T-helper 1 cell (primary cell): ENCODE results near the gene C5.
"Not testable (repeated sequence)": the region's sequence is repeated elsewhere in the genome, so short reads cannot be mapped to it uniquely, and the experiment has no call there.

Experiments used
- DNase-seq, 5 donors: peaks; one replicate each; pipeline ENCODE4 v3.0.0-alpha.2; 2012 to 2020

The C5 gene

GRCh38 chr9:121048175-121048574, 1.9 kb downstream of the C5 start:
- DNase-seq: no peak

DNA sequence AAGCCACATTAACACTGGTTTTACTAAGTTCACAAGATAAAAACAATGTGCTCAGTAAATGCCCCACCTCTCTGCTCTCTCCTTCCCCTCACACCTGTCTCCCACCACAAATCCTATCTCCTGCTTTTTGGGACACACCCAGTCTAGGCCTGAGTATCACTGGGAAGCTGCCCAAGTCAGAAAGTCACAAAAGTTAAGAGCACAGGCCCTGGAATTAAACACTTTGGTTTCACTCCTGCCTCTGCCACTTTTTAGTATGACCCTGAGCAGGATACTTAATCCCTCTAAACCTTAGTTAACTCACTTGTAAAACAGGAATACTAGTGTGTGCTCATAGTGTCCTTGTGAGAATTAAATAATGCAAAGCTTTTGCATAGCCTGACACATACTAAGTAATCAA, 11.3 kb downstream of the C5 start:
- no peak for DNase-seq

- no peak for DNase-seq
These were observed 11.7 kb downstream of the C5 start for GRCh38 chr9:121038362-121038761.

GRCh38 chr9:121035717-121036116, 14.4 kb downstream of the C5 start:
- not testable (repeated sequence) for DNase-seq

DNA sequence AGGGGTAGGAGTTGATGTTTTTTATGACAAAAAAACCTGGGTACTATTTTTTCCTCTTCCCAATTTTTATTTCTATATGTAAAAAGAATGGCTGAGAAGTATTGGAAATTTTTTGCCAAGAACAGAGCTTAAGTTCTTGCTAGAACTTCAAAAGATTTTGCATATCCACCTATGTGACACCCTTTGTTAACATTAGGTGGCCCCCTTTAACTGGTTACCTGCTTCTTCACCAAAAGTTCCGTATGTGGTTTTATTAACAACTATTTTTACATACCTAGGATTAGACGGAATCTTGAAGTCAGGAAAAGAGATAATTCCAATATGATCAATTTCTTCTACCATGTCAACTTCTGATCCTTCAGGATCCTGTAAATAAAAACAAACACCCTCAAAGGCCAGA, 15.5 kb downstream of the C5 start:
- no peak for DNase-seq

GRCh38 chr9:121029469-121029868, 20.6 kb downstream of the C5 start:
- no peak for DNase-seq

DNA sequence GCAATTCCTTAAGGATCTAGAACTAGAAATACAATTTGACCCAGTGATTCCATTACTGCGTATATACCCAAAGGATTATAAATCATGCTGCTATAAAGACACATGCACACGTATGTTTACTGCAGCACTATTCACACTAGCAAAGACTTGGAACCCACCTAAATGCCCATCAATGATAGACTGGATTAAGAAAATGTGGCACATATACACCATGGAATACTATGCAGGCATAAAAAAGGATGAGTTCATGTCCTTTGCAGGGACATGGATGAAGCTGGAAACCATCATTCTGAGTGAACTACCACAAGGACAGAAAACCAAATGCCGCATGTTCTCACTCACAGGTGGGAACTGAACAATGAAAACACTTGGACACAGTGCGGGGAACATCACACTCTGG, 21.8 kb downstream of the C5 start:
- not testable (repeated sequence) for DNase-seq

DNA sequence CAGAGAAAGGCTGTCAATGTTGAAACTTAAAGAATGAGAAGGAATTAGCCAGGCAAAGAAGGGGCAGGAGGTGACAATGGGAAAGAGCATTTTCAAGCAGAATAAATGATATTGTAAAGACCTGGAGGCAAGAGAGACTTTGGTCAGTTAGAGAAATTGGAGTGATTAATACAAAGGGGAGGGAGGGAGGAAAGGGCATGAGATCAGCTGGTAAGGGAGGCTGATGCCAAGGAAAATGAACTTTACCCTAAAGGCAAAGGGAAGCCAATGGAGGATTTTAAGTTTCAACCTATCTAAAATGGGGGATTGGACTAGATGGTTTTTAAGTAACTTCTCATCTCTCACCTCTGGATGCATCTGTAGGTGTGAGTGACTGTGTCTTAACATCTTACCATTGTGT, 23.3 kb downstream of the C5 start:
- no peak for DNase-seq

DNA sequence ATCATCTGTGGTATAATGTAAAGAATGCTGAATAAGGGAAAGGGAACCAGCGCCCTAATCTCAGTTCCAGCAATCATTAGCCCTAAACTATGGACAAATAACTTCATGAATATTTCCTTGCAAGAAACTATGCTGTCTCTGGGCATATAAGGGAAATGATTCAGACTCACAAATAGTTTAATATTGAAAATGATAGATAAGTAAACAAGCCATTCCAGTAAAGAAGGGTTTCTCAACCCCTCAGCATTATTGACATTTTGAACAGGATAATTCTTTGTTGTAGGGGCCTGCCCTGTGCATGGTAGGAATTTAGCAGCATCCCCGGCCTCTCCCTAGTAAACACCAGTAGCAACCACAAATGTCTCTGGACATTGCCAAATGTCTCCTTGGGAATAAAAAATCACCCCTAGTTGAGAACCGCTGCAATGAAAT, 23.8 kb downstream of the C5 start:
- no peak for DNase-seq

DNA sequence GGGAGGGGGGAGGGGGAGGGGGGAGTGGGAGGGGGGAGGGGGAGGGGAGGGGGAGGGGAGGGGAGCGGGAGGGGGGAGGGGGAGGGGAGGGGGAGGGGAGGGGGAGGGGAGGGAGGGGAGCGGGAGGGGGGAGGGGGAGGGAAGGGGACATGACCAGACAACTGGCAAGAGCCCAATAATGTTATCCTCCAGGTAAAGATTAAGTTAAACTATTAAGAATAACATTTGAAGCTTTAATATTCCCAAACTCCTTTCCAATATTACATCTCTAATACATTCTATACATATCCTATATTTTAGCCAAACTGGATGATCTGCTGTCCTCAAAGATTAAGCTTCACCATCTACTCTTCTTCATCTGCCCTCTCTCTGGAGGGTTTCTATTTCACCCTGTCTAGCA, 25.8 kb downstream of the C5 start:
- no peak for DNase-seq

GRCh38 chr9:121023064-121023463, 27.0 kb downstream of the C5 start:
- no peak for DNase-seq

GRCh38 chr9:121021301-121021700, 28.8 kb downstream of the C5 start:
- no peak for DNase-seq

DNA sequence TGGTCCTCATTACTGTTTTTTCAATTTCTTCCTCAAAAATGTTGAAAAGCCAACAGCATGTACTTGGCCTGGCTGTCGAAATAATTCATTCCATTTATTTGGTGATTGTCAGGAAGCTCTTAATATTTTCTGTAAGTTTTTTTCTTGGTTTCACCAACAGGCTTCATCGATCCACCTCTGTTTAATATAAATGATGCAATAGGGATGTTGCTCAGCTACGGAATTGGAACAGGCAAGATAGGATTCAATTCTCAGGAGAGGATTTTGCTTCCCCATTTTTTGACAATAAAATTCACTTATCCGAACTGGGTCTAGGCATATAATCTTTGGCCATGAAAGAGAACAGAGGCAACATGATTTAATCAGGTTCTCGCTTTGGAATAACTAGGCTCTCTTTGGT, 30.8 kb downstream of the C5 start:
- DNase-seq: no peak

DNA sequence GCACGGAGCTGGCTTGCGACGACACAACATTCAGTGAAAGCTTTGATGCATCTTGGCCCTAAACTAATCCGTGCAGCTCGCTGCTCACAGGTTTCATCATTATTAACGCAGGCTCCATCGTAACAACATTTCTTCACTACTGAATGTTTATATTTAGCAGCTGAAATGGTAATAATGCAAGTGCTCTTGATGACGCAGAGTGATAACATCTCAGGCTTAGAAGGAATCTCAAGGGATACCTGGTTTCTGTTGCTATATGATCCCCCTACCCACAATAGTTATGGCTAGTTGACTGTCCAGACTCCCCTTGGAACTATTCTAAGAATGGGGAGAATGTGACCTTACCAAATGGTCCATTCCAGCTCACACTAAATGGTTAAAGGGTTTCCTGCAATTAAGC, 36.2 kb downstream of the C5 start:
- no peak for DNase-seq

DNA sequence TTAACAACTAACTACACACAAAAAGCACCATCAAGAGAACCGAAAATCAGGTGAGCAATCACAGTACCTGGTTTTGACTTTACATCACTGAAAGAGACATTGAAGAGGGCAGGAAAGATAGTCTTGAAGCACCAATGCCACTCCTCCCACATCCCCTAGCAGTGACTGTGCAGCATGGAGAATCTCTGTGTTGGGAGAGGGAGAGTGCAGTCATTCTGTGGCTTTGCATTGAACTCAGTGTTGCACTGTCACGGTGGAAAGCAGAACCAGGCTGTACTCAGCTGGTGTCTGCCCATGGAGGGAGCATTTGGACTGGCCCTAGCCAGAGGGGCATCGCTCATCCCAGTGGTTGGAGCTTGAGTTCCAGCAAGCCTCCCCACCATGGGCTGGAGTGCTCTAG, 40.4 kb downstream of the C5 start:
- no peak for DNase-seq

DNA sequence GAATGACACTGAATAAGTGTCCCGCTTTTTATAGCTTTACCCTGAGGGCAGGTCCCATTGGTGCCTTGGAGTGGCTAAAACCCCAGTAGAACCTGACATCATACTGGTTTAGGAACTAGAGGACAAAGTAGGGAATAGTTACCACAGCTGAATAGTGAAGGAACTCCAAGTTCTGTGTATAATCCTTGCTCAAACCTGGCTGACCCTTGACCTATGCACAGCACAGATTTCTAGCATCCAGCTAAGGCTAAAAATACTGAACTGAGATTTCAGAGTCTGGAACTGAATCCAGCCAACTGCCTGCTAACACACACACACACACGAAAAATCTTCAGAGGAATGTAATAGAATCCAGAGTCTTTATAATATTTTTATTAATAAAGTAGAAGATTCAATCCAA, 50.8 kb downstream of the C5 start:
- no peak for DNase-seq

GRCh38 chr9:120998111-120998510, 52.0 kb downstream of the C5 start:
- no peak for DNase-seq

DNA sequence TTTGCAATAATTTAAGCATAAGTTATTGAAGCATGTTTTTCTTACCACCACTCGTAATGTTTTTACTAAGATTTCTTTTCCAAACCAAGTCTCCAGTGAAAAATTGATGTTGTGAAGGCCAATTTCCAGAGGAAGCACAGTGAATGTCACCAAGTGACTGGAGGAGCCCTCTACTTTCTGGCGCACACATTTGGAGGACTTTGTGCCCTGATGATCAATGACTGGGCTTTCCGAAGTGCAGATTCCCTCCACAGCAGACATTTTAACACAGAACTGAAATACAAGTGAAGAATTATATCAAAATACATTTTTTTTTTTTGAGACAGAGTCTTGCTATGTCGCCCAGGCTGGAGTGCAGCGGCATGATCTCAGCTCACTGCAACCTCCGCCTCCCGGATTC, 52.6 kb downstream of the C5 start:
- DNase-seq: no peak

DNA sequence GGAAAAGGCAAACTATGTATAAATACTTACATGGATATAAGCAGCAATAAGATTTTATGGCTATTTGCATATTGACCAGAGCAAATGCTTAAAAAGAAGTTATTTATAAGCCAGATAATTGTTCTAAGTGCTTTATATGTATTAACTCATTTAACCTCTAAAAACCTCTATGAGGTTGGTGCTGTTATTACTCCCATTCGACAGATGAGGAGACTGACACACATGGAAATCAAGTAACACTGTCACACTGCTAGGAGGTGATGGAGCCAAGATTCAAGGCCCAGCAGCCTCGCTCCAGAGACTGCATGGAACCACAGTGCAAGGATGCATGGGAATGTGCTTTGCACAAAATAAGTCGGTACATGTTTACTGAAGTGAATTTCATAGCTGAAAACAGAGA, 53.7 kb downstream of the C5 start:
- DNase-seq: no peak

GRCh38 chr9:120989065-120989464, 61.0 kb downstream of the C5 start:
- no peak for DNase-seq

DNA sequence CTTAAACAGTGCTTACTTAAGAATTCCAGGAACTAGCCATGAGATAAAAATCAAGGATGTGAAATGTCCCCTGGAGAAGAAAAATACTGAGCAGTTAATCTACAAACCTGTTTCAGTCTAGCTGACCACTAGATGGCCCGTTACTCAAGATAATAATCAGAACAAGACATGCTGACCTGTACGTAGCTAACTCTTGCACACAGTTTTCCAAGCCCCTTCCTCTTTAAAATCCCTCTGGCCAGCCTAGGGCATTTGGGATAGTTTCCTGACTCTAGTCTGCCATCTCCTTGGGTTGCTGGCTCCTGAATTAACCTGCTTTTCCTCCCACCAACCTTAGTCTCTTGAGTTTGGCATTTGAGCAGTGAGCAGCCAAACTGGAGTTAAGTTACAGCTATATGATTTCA, 64.3 kb downstream of the C5 start:
- no peak for DNase-seq

DNA sequence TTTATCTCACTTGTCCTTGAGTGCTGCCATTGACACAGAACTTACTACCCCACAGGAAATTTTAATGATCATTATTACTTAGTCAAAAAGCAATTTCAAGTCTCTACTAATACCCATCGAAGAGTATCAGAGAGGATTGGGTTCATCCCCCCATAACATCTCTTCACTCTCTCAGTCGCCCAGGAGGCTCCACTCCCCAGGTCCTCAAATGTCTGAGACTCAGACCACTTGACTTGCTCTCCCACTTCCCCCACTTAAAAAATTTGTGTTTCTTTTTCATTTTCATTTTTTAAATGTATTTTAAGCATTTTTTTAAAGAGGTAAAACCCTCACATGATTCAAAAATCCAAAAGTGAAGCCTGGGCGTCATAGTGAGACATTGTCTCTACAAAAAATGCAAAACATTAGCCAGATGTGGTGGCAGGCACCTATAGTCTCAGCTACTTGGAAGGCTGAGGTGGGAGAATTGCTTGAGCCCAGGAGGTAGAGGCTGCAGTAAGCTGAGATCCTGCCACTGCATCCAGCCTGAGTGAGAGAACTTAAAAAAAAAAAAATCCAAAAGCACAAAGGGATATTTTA, 66.7 kb downstream of the C5 start:
- DNase-seq: no peak

- DNase-seq: no peak
These were observed 67.2 kb downstream of the C5 start for GRCh38 chr9:120982836-120983235.

DNA sequence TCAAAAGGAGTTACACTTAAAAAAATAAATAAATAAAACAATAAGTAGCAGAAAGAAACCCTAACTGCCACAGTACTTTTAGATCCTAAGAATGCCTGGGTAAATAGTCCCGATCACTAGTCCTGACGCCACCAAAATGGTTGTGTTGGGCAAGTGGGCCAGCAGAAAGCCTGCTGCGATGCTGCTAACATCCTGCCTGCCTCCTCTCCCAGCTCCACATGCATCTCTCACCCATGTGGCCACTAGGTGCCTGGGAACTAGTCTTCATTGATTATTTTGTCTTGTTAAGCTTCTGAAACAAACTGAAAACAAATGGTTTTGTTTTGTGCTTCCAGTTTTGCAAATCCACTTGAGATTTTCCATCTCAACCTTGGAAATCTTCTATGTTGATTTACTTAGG, 69.1 kb downstream of the C5 start:
- DNase-seq: no peak

DNA sequence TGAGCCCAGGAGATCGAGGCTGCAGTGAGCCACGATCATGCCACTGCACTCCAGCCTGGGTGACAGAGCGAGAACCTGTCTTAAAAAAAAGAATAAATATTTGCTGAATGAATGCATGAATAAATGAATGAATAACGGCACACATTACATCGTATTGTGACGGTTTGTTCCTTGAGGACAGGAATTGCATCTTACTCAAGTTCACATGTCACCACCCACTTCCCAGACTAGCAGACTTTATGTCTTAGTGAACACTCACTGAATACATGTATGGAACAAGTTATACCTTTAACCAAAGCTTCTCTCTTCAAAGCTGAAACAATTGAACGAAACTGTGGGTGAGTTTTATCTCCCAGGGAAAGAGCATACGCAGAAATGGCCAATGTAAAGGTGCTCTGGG, 70.3 kb downstream of the C5 start:
- DNase-seq: no peak

DNA sequence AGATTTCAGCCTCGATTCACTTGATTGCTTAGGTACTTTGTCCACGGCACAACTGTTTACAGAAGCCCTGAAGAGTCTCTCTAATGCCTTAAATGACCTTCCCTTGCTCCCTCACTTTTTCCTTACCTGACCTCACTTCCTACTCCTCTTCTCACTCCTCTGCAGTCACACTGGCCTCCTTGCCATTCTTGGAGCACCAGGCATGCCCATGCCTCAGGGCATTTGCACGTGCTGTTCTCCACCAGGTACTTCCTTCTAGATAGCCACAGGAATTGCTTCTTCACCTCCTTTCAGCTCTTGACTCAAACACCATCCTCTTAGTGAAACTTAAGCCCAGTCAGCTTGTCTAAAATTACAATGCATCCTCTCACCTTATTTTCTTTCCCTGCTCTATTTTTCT, 71.1 kb downstream of the C5 start:
- DNase-seq: no peak
